HG03469 (cell line): ENCODE measurements around the gene SLAMF1.
"Not testable (repeated sequence)": the region's sequence is repeated elsewhere in the genome, so short reads cannot be mapped to it uniquely, and the experiment has no call there.

Experiments
- ATAC-seq: cut with Tn5 transposase; IDR thresholded peaks from one replicate; pipeline ENCODE4 v1.9.1; 2021; ENCODE audit warnings: mild to moderate bottlenecking, moderate library complexity, moderate number of reproducible peaks; ENCODE audit not compliant: unreplicated experiment

The SLAMF1 gene

DNA sequence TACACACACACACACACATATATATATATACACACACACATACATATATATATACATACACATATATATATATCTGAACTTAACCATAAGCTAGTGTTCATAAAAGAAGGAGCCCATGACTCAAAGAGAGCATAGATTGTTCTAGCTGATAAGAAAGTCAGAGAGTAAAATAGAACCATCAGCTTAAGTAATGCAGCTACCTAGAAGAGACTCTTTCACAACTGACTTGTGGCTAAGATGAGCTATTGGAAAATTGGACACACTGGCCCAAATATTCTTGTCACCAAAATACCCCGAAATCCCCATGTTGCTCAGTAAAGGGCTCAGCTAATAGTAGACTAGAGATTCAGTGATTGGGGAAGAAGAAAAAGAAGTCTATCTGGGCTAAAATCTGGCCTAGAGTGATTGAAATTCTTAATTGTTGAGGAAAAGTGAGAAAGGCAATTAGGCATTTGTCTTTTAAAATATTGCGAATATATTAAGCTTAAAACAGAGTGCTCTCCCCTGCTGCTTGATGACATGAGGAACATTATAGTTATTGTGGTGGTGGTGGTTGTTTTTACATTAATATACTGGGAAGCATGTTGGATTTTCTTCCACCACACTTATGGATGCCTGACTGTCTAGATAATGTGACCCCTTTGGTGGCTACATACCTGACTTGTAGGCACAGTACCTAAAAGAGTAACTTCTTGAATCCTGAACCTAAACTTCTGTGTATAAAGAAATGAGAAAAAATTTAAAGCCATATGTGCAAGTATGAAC, 6.3 kb downstream of the SLAMF1 start:
- no peak for ATAC-seq

GRCh38 chr1:160639652-160640051, 7.2 kb downstream of the SLAMF1 start:
- ATAC-seq, result no peak

DNA sequence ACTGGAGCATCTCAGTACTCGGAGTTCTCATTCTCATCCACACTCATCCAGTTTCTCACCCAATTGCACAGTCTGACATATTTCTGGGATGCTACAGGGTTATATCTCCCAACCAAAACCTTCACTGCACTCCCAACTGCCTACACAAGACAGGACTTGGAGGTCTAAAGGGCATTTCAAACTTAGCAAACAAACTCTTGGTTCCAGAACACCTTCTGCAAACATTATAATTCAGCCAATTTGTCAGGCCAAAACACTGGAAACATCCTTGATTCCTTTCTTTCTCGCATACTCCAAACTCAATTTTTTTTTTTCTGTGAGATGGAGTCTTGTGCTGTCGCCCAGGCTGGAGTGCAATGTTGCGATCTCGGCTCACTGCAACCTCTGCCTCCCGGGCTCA, 7.9 kb downstream of the SLAMF1 start:
- no peak for ATAC-seq

DNA sequence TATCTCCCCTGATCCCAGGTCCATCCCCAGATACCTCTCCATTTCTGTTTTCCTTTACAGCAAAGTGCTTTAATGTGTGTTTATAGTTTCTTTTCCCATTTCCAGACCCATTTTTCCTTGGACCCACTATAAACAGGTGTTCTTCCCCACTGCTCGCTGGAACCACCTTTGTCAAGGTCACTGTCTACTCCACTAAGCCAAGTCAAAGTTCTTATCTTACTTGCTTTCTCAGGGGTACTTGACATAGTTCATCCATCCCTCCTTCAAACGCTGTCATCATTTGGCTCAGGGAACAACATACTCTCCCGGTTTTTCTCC, 8.3 kb downstream of the SLAMF1 start:
- ATAC-seq, result no peak

DNA sequence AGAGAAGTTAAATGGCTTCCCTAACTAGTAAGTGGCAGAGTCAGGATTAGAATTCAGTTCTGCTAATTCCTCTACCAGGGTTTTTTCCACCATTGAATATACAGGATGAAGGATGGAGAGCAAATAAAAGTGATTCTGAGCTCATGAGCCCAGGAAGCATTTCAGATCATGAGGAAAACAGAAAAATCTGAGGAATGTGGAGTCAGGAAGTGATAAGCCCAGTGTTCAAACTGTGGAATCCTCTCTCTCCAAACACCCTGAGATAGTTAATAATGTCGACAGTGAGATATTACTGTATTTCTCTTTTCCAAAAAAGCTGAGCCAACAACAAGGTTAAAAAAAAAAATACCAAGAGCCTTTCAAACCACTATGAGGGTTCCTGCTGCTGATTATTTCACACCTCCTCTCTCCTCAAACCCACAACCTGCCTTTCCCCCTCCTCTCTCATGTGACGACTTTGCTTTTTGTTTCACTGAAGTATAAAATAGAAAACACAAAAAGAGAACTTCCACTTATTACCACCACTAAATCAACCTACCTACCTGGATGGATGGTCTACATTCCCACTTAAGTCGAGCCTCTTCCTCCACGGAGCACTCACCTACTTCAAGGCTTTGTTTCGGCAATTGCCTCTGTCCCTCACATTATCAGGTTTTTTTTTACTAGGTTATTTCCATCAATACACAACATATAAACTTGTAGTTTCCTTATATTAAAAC, 8.9 kb downstream of the SLAMF1 start:
- ATAC-seq, result peak; percentile 29

DNA sequence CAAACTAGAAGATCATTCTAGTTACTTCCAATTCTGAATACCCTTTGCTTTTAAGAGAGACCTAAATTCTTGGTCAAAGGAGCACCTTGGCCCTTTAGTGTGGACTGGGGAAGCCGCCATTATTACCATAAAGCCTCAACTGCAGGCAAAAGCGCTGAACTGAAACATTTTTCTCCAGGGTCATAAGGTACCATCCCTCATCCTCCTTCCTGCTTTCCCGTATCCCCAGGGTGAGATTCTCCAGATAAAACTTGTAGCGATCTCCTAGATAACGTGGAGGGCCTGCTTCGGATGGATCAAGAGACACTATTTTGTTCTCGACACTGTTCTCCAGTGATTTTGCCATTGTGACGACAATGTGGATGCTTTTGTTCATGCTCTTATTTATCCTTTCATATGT, 9.8 kb downstream of the SLAMF1 start:
- ATAC-seq, result no peak

GRCh38 chr1:160636547-160636946, 10.3 kb downstream of the SLAMF1 start:
- ATAC-seq, result no peak

- ATAC-seq, result no peak
Measured at GRCh38 chr1:160636076-160636475, 10.8 kb downstream of the SLAMF1 start.

- no peak for ATAC-seq
Measured at GRCh38 chr1:160634543-160635491, 12.0 kb downstream of the SLAMF1 start.

GRCh38 chr1:160633330-160633903, 13.4 kb downstream of the SLAMF1 start:
- no peak for ATAC-seq

DNA sequence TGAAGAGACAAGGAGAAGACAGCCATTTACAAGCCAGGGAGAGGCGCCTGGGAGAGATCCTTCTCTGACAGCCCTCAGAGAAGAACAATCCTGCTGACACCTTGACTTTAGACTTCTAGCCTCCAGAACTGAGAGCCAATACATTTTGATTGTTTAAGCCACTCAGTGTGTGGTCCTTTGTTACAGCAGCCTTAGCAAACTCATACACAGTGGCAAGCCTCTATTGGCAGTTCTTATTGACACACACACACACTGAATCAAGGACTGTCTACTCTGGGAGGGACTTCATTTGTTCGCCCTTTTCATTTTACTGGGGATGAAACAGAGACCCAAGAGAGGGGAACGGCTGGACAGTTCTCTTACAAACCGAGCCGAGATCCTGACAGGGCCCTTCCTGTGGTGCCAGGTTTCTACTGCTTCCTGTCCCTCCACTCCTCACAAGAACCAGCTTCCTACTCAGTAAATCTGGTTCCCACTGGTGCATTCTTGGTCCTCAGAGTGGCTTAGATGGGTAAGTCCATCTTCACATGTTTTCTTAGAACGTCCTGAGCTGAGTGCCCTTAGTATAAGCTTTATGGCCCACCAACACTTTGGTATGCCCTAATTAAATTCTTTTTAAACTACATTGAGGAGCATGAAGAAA, 14.7 kb downstream of the SLAMF1 start:
- ATAC-seq, result no peak

DNA sequence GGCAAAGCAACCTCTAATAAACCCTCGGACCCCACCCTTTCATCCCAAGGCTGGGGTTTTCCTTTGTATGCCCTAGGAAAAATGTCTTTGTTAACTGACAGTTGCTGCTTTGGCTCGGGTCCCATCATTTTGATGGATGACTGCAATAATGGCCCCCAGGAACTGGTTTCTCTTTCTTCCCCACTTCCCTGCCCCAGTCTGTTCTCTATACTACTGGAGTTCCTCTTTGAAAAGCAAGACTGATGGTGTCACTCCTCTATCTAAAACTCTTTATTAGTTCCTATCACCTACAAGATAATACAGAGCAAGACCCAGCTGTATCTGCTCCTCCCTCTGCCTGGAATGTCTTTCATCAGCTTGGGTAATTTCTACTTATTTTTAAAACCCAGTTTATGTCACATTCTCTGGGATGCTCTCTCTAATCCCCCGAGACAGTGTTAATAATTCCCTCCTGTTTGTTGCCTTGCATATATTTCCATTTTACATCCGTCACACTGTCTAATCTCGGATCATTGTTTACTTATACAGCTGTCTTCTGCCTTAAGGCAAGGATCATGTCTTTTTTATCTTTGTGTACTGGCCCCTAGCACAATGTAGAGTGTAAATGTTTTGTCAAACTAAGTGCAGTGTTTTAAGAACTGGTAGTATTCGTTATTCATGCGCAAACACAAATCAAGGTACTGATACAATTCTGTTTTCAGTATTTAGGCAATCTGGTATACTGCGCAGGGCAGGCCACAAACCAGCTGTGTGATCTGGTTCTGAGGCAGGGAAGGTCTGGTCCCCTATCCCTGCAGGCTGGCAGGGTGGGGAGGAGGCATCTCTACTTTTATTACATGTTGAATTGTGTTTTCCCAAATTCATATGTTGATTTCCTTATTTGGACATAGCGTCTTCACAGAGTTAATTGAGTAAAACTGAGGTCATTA, 16.1 kb downstream of the SLAMF1 start:
- ATAC-seq, result no peak

- ATAC-seq, result no peak
Measured at GRCh38 chr1:160629286-160630210, 17.3 kb downstream of the SLAMF1 start.

DNA sequence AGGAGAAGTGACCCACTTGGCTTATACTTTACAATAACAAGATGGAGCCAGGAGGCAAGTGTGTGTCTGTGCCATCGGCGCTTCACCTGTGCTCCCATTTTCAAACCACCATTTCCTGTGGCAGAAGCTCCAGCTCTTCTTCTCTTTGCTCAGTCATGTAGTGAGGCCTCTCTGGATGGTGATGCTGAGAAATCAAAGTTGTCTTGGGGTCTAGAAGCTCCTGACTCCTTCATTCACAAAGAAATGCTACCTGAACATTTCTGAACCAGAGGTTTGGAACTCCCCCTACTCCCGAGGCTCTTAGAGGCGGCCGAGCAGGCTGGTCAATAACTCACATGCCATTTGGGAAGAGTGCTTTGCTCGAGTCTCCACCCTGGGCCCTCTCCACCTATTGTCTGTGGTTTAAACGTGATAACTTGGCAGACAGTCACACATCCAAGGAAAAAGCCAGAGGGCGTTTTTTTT, 18.0 kb downstream of the SLAMF1 start:
- no peak for ATAC-seq

- ATAC-seq, result not testable (repeated sequence)
Measured at GRCh38 chr1:160627677-160628289, 19.1 kb downstream of the SLAMF1 start.

GRCh38 chr1:160626509-160627342, 20.1 kb downstream of the SLAMF1 start:
- ATAC-seq, result peak; percentile 22
